HUDEP-2 (cell line): ENCODE measurements around the gene CCHCR1.
A peak's percentile ranks its signal among the peaks of the same experiment; 100 is the strongest.

Source experiments
- DNase-seq, 76 experiments: peaks; one replicate each; lab custom pipeline; 2025; ENCODE audit not compliant: unreplicated experiment in 76 of 76; lab: John Stamatoyannopoulos, UW

Gene CCHCR1

GRCh38 chr6:31131595-31131994, 26.0 kb downstream of the CCHCR1 start:
- no peak for DNase-seq

- no peak for DNase-seq
Observed at GRCh38 chr6:31130751-31131150, 26.9 kb downstream of the CCHCR1 start.

- no peak for DNase-seq
Observed at GRCh38 chr6:31129130-31129529, 28.5 kb downstream of the CCHCR1 start.

GRCh38 chr6:31128093-31128676, 29.4 kb downstream of the CCHCR1 start:
- peak in 51 of 76 experiments; percentile 6 to 71 (median 38) for DNase-seq

GRCh38 chr6:31126396-31127175, 31.0 kb downstream of the CCHCR1 start:
- DNase-seq = peak in 10 of 76 experiments; percentile 8 to 36 (median 20)

GRCh38 chr6:31125586-31126363, 31.8 kb downstream of the CCHCR1 start:
- DNase-seq = no peak

- DNase-seq = no peak
Observed at GRCh38 chr6:31125162-31125561, 32.4 kb downstream of the CCHCR1 start.

- peak in 30 of 76 experiments; percentile 5 to 74 (median 26) for DNase-seq
Observed at GRCh38 chr6:31122791-31123706, 34.6 kb downstream of the CCHCR1 start.

- no peak for DNase-seq
Observed at GRCh38 chr6:31121131-31121790, 36.3 kb downstream of the CCHCR1 start.

- no peak for DNase-seq
Observed at GRCh38 chr6:31120151-31120915, 37.3 kb downstream of the CCHCR1 start, which contains the start of gene CDSN. TSS of gene CDSN (minus strand) at chr6:31120446. CDS start at chr6:31120419, 27 bp downstream.

- no peak for DNase-seq
Observed at GRCh38 chr6:31118178-31118577, 39.4 kb downstream of the CCHCR1 start.

- no peak for DNase-seq
Observed at GRCh38 chr6:31116661-31117385, 40.8 kb downstream of the CCHCR1 start.

GRCh38 chr6:31115941-31116560, 41.6 kb downstream of the CCHCR1 start:
- no peak for DNase-seq

- DNase-seq = peak in 5 of 76 experiments; percentile 6 to 31 (median 27)
Observed at GRCh38 chr6:31114970-31115849, 42.4 kb downstream of the CCHCR1 start.

GRCh38 chr6:31114541-31114878, 43.1 kb downstream of the CCHCR1 start, which contains the start of gene PSORS1C1:
TSS of gene PSORS1C1 (plus strand) at chr6:31114800. CDS start at chr6:31129633, 14,833 bp downstream.
- DNase-seq = peak in 3 of 76 experiments; percentile 15 to 27 (median 21)

GRCh38 chr6:31113861-31114540, 43.6 kb downstream of the CCHCR1 start:
- no peak for DNase-seq
